GM18519 (cell line): ENCODE measurements around the gene METTL8.

Source experiments
- ATAC-seq: cut with Tn5 transposase; IDR thresholded peaks from one replicate; pipeline ENCODE4 v1.9.1; 2021; ENCODE audit warnings: mild to moderate bottlenecking, moderate library complexity; ENCODE audit not compliant: unreplicated experiment, low FRiP score

Gene METTL8, protein sequence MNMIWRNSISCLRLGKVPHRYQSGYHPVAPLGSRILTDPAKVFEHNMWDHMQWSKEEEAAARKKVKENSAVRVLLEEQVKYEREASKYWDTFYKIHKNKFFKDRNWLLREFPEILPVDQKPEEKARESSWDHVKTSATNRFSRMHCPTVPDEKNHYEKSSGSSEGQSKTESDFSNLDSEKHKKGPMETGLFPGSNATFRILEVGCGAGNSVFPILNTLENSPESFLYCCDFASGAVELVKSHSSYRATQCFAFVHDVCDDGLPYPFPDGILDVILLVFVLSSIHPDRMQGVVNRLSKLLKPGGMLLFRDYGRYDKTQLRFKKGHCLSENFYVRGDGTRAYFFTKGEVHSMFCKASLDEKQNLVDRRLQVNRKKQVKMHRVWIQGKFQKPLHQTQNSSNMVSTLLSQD

DNA sequence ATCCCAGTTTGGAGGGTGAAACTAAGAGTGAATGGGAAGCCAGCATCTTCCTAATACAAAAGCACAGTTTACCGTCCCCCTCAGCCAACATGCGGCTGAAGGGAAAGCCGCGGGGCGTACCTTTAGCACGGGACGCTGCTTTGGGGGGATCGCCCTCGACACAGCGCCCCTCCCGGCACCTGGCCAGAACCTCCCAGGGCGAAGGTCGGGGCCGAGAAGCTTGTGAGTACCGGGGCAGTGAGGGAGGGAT lies at the start of gene METTL8:
Gene METTL8, minus strand, starts transcription at position 228 of the 250 bp plus-strand sequence. CDS start 41,805 bp downstream, outside the sequence.
- ATAC-seq, result no peak

DNA sequence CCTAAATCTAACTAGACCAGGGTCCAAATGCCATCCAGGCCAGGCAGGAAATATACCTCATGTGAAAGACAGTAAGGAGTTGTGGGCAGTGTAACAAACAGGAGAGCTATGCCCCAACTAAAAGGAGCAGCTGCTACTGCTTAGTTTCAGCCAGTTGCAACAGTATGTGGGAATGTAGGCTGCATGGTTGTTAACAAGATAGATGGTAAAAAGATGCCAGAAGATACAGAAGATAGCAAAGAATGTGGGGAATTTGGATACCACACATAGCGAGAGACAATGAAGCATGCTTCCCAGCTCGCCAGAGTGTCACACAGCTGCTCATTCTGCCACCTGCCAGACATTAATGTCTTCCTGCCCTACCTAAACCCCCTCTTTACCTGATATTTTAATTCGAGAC lies 49.1 kb upstream of the METTL8 start:
- no peak for ATAC-seq

DNA sequence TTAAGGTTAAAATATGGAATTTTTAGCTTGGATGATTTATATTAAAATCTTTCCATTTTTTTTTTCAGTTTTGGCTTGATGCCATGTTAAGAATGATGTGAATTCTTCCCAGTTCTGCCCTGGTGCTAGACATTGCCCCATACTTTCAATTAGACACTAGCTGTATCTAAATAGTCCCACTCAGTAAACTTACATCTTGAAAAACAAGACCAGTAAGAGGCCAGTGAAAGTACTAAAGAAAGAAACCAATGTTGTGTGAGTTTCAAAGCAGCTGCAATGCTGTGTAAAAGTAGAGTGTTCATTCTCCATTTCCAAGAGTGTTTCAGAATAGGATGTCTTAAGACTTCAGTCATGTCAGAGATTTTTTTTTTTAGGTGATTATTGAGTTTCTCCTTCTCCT lies 48.5 kb upstream of the METTL8 start:
- ATAC-seq, result no peak

DNA sequence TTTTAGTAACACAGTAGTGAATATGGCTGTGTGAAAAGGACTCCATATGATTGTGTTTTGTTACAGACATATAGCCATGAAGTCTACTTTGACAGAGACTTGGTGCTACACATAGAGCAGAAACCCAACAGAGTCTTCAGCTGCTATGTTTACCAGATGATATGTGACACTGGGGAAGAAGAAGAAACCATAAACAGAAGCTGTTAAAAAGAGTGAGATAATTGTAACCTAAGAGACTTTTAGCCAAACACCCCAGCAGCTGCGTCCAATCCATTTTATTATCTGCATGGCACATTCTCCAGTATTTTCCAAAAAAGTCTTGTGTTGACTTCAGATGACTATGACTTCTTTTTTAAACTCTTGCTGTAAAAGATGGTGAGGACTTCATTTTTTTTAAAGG lies 47.1 kb upstream of the METTL8 start:
- ATAC-seq, result no peak

DNA sequence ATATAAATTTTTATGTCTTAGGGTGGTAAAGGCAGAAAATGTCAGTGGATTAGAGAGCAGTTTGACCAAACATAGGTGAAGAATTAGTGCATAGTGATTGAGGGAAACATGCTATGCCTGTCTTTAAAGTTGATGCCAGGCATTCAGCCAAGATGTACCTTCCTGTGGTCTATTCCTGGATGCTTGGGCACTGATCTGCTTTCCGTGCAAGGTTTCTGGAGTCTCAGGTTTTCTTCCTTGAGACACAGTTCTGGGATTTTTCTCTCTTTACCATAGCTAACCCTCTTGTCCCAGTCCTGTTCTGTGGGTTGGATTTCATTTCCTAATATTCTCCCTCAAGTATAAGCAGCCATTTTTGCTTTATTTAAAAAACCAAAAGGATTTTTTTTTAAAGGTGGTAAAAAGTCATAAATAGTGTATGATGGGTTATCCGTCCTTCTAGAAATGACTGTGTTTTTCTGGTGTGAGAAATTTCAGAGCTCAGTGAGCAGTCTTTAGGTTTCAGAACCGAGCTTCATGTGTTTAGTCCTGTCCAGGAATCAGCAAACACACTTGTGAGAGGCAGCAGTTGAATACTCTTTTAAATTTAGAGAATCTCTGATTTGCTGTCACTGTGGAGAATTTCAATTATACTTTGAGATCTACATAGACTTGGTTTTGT lies 45.5 kb upstream of the METTL8 start:
- peak; percentile 65 for ATAC-seq

DNA sequence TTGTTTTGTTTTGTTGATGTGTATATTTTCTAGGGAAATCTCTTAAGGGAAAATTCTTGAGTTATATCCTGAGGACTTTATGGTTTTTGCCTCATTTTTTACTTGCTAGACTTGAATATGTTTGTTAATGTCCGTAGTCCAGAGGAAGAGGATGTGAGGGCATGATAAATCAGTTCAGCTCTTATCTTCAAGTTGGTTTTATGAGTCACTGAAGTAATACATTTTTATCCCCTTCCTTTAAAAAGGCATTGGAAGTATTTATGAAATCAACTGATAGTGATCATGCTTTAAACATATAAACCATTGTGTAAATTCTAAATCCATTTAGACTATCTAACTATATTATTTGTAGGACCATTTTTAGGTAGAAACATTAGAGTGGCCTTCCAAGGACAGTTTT lies 44.6 kb upstream of the METTL8 start:
- no peak for ATAC-seq

DNA sequence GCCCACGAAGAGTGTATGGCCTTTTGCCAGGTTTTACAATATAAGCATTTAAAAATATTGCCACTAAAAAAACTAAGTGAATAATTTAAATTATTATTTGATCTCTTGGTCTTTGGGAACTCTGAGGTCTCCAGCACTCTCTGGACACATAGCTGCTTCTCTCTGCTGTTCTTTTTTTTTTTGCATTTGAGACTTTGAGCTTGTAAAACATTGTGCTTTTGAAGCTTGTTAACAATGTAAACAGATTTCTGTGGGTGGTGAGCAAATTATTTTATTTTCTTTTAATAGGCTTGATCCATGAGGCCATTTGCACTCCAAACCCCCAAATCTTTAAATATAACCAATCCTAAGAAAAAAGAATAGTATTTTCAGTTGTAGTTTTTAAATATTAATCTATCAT lies 42.2 kb upstream of the METTL8 start:
- no peak for ATAC-seq

DNA sequence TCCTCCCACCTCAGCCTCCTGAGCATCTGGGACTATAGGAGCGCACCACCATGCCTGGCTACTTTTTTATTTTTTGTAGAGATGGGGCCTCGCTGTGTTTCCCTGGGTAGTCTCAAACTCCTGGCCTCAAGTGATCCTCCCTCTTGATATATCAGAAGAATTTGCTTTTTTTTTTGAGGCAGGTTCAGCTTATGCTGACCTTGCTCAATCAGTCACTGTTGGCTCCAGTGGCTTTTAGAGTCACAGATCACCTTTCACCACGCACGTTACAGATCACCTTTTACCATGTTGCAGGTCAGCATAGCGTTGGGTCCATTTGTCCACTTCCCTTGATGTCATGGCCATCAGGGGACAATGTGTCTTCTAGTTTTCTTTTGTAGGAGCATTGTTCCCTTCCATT lies 36.3 kb upstream of the METTL8 start:
- ATAC-seq, result no peak

DNA sequence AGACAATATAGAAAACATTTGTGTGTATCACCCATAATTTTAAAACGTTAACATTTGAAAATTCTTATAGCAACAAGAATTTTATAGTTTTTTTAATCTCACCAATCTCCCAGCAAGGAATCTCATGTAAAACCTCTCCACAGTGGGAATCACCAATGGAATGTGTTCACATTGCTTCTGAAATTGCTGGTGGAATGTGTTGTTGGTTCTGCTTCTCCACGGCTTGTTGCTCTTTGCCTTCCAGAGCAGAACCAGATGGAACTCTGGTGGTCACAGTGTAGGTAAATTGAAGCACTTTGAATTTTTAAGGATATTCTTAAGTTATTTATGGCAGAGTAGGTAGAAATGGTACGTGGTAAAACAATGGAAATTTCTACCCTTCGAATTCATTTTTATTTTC lies 35.4 kb upstream of the METTL8 start:
- no peak for ATAC-seq

DNA sequence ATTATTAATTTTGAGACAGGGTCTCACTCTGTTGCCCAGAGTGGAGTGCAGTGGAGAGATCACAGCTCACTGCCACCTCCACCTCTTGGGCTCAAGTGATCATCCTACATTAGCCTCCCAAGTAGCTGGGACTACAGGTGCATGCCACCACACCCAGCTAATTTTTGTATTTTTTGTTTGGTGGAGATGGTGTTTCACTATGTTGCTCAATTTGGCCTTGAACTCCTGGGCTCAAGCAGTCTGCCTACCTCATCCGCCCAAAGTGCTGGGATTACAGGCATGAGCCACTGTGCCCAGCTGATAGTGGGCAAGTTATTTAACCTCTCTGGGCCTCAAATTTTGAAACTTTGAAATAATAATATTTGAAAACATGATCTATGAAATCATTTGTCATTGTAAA lies 26.7 kb upstream of the METTL8 start:
- no peak for ATAC-seq

DNA sequence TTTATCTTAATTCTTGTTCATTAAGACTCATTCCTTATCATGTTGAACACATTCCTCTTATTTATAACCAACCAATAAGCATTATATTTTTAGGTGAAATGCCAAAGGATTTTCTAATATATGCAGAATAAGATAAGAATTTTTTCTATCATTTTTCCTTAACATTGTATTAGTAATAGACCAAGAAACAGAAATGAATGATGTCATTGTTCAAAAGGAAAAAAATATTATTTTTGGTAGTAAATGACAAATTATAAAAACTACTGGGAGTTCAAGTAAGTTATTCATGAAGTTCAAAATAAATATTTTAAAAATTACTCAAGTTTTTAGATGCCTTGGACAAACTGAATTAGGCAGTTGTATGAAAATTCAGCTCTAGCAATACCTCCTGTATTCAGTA lies 25.7 kb upstream of the METTL8 start:
- no peak for ATAC-seq

DNA sequence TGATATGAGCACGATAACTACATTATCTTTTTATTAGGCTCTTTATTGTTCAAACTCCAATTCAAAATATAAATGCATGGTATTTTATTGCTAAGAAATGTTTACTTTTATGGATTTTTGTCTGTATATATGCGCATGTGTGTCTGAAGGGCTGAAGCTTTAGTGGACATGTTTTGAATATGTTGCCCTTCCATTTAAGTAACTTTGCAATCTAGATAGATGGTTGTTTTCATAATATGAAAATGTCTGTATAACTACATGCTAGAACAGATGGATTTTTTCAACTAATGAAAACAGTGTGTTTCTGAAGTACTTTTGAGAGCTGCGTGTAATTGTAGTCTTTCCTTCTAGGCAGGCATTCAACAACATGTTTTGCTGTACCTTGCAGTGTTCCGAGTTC lies 19.0 kb upstream of the METTL8 start:
- ATAC-seq, result no peak

DNA sequence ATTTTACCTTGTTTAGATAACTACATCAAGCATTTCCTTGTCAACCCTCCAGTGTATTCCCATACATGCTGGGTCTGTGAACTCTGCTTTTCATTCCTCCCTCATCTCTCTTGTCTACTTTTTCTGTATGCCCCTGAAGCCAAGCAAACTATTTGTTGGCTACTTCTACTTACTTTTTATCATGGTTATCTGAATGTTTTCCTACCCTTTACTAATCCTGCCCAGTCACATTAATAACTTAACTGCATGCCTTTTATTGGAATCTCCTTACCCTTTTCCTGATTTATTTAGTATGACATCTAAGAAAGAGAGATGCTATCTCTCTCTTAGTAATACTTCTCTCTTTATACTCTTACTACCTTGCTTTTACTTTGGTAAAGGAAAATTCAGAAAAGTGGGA lies 17.3 kb upstream of the METTL8 start:
- ATAC-seq, result no peak

DNA sequence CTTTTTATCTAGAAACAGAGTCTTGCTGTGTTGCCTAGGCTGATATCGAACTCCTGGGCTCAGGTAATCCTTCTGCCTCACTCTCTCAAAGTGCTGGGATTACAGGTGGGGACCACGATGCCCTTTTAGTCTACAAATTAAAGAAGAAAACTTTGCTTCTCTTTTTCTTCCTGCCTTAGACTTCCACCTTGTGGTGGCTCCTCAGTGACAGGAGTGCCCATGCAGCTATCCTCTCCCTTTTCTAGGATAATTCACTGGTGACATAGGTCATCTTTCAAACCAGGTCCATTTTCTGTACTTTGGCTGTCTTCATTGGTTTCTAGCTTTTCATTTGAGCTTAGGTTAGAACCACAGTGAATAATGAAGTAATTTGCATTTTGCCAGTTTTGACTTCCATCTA lies 13.9 kb upstream of the METTL8 start:
- ATAC-seq, result no peak

DNA sequence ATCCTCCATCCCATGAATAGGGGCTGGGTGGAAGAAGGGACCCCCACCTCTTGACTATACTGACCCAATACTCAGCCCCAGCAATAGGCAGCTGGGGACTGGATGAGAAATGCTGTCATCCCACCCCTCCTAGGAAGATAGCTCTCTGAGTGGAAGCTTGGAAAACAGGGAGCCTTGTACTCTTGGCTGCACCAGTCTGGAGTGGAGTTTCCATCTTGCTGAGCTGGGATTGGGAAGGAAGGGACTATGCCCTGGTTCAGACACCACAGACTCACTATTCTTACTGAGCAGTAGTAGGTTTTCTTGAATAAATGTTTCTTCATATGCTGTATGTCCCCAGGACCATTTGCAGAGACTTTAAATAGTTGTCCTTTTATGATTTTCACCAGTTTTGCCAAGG lies 7.7 kb upstream of the METTL8 start:
- ATAC-seq, result no peak

DNA sequence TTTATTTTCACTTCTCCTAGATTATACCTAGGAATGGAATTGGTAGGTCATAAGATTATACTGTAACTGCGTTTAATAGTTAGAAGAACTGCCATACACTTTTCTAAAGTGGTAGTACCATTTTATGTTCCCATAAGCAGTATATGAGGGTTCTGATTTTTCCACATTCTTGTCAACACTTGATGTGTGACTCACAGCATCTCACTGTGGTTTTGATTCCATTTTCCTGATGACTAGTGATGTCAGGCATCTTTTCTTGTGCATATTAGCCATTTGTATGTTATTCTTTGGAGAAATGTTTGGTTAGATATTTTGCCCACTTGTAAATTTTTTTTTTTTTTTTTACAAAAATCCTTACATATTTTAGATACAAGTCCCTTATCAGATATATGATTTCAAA lies 2.5 kb upstream of the METTL8 start:
- no peak for ATAC-seq

DNA sequence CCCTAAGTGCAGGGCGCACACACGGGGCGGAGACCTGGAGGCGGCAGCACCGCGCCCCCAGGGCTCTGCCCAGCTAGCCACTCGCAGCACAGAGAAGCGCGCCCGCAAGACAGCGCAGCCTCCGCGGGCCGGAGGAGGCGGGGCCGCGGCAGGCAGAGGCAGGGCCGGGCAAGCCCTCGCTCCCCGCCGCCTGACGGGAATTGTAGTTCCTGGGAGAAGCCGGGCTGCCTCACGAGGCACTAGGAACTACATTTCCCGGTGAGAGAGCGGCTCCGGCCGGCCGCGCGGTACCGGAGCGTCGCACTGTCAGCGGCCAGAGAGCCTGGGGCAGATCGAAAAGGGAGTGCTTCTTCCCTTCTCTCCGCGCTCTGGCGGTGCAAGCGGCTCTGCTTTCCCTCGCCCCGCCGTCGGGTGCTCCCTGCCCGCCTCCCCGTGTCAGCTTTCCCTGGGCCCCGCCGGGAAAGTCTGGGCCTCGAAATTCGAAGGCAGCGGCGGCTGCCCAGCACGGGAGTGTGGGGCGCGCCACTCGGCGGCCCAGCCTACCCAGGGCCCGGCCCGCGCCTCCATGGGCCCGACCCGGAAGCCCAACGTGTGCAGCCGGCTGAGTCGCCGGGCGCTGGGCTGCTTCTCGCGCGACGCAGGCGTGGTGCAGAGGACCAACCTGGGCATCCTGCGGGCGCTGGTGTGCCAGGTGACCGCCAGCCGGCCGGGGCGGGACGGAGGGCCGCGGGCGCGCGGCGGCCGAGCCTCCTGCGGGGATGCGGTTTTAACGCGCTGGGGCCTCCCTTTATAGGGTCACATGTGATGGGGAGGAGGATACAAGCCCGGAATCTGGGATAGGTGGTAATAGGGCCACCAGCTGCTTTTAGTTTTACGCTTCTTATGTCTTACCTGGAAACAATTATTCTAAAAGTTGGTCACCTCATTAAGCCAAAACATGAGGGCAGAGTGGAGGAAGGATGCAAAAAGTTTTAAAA lies 511 bp upstream of the METTL8 start, which contains the start of gene DCAF17:
Gene DCAF17, plus strand, starts transcription at position 214 of the 977 bp plus-strand sequence. Its CDS starts 352 bp downstream, at position 566.
- ATAC-seq, result peak; percentile 90

DNA sequence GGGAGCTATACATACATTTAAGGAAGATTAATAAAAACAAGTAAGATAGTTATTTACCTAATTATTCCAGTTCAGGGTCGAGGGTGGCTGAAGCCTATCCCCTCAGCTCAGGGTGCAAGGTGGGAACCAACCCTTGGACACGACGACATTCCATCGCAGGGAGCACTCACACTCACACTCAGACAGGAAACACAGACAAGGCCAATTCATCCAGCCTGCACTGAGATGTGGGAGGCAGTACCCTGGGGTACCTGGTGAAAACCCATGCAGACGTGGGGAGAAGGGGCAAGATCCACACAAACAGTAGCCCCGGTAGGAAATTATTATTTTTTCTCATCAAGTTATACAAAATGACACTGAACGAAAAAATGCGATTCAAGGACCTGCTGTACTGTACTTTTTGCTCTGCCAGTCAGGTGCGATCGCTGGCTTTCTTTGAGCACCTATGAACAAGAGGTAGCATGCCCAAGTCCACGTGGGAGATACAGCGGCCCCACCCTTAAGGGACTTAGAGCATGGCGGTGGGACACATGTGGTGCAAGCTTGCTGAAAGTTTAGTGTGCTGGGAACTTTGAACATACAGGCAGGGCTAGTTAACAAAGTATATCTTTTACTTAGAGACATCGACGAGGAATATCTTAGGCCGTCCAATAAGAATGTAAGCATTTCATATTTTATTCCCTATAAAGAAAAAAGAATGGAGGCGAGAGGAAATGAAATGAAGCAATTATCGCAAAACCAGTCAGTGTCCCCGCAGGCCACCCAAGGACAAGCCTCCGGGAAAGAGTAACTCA lies 624 bp downstream of the METTL8 start:
- no peak for ATAC-seq

DNA sequence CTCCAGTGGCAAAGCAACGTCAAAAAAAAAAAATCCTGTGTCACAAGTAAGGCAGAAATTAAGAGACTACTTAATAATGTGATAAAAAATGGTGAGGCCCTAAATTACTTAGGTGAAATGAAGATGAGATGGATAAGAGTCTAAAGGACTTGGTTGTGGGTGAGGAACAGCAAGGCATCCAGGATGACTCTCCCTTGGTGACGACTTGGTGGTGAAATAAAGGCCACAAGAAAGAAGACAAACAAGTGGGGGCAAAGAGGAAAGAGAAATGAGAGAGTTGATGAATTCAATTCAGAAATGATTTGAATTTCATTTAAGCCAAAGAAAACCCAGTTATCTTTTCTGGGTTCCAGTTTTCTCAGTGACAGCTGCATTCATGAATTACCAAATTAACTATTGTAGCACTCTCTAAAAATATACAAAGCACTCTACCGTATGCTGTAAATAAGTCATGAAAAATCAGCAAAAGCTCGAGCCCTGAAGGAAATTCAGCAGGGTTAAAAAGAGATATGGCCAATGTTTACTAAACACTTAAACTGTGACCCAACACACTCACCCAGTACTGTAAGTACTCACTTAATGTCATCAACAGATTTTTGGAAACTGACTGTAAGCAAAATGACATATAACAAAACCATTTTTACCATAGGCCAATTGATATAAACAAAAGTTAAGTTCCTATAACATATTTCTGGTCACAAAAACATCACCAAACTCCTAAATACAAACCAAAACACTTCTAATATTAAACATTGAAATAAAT lies 1.4 kb downstream of the METTL8 start:
- no peak for ATAC-seq
